HG03575 (cell line): Measurements from ENCODE around the gene KIF23.

ENCODE experiments used
- ATAC-seq: cut with Tn5 transposase; IDR thresholded peaks from one replicate; pipeline ENCODE4 v1.9.1; 2021; ENCODE audit not compliant: unreplicated experiment, insufficient number of reproducible peaks, low FRiP score; ENCODE audit errors: extremely low read depth

The KIF23 gene

GRCh38 chr15:69479971-69480370 is 65.8 kb downstream of the KIF23 start:
- no peak for ATAC-seq

DNA sequence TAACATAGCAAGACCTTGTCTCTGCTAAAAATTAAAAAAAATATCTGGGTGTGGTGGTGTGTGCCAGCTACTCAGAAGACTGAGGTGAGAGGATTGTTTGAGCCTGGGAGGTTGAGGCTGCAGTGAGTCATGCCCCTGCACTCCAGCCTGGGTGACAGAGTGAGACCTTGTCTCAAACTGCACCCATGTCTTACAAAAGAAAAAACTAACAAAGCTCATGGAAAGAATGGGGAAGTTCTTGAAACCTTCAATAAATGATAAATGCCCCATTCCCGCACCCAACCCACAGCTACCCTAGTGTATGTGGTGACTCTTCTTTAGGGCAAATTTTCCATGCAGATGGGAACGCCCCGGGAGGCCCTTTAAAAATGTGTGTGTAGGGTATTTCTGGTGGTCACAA is 66.8 kb downstream of the KIF23 start:
- no peak for ATAC-seq

DNA sequence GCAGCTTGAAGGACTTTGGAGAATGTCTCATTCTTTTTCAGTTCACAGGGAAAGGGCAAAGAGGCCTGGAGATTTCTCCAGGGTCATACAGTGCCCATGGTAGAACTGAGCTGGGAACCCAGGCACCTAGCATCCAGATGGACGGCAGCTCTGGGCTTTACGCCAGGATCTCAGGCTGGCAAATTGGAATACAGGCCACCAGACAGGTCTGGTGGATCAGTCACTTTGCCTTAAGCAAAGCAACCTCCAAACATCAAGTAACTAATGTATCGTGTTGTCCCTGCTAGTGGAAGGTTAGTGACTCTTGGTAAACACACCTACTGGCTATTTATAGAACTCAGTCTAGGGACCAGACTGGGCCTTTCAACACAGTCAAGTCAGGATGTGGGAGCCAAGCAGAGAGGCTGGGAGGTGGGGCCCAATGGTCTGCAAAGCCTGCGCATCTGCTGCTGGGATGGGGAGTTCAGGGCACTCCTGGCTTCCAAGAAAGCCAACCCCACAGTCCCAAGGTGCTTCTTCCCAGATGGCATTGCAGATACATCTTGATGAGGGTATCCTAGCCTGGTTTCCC is 68.6 kb downstream of the KIF23 start:
- no peak for ATAC-seq

DNA sequence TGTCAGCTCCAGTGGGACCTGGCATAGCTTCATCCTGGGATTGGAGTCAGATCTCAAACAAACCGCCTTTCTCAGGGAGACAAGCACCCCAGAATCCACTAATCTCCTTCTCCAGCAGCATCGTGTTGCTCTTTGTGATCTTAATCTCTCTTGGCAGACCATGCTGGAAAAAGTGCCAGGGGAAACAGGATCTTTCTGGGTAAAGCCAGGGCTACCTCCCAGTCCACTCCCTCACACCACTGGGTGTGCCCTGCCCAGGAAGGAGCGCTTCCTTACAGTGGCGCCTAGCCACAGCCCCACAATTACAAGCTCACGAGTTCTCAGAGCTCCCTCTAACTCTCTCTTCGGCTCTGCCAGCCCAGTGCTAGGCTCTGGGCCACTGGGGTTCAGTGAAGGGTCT is 70.7 kb downstream of the KIF23 start:
- no peak for ATAC-seq

- ATAC-seq: no peak
Measured at GRCh38 chr15:69486481-69487110, 72.4 kb downstream of the KIF23 start.

- ATAC-seq: no peak
Measured at GRCh38 chr15:69489073-69489571, 75.0 kb downstream of the KIF23 start.

DNA sequence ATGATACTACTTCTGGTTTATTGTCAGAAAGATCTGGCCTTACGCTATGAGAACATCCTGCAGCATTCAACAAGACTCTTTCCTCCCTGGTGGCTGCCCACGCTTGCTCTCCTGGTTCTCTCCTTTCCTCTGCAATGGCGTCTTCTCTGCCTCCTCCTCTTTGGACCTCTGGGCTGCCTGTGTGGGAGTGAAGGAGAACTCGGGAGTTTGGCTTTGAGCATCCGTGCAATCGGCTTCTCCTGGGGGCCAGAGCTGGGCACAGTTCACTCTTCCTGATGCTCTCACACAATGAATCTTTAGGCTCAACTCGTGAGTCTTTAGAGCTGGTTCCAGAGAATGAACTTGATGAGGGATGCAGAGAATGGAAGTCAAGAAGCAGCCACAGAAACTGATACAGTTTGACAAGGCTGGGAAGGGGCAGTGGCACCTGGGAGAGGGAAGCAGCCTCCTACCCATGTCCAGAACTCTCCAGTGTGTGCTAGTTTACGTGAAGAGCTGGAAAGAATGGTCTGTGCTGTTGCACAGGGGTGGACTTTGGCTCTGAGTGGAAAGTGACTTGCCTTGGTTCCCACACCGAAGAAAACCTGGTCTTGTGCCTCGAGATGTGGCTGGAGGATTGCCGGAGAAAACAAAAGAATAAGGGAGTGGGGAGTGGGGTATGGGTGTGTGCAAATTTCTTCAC is 76.3 kb downstream of the KIF23 start:
- ATAC-seq: no peak

DNA sequence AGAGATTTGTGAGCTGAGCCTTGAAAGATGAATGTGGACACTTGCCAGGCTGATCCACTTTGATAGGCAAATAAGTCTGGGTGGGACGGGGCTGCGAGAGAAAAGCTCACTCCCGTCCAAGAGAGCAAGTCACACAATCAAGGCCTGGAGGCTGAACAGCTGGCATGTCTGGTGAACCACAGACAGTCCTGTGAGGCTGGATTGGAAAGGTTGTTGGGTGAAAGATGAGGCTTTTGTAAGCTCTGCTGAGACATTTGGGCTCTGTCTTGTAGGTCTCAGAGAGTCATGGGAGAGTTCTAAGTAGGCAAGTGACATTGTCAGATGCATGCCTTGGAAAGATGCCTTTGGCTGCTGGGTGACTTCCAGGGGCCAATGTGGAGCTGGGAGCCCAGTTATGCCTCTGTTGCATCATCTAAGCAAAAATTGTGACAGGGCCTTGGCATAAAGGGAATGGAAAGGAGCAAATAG is 76.9 kb downstream of the KIF23 start:
- no peak for ATAC-seq

DNA sequence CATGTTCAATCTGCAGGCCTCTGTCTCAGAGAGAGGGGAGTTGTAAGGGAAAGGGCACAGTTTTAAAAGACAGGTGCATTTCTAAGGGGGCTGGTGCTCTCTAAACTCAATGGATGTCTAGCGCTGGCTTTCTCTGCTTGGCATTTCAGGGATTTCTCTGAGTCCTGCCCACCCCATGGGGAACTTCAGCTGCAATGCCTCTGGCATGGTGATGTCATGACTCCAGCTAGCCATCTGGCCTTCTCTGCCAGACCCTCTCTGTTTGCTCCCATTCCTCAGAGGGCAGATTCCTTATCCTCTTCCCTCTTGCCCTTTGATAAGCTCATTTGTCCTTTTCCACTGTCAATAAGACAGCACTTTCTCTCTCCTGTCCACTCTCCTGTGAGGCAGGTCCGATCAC is 79.3 kb downstream of the KIF23 start:
- no peak for ATAC-seq

- ATAC-seq: no peak
Measured at GRCh38 chr15:69496001-69496400, 81.9 kb downstream of the KIF23 start.

- ATAC-seq: no peak
Measured at GRCh38 chr15:69497076-69497475, 82.9 kb downstream of the KIF23 start.

GRCh38 chr15:69497667-69498066 is 83.5 kb downstream of the KIF23 start:
- no peak for ATAC-seq
